HCT116 (cell line): ENCODE data around the gene TNXB.
"Not testable (repeated sequence)": the region's sequence is repeated elsewhere in the genome, so short reads cannot be mapped to it uniquely, and the experiment has no call there.

Experiments
- ELF1 ChIP-seq: IDR thresholded peaks from 2 replicates; pipeline ENCODE4 v1.6.1; 2012; ENCODE audit warnings: low read depth, borderline replicate concordance
- EZH2 ChIP-seq: fragments of 200-600 bp; sonication (generic); IDR thresholded peaks from 2 replicates; pipeline ENCODE4 v1.6.1; 2017; ENCODE audit warnings: antibody characterized with exemption, mixed run types
- POLR2AphosphoS5 ChIP-seq: IDR thresholded peaks from 2 replicates; pipeline ENCODE4 v1.6.1; 2011; ENCODE audit warnings: mild to moderate bottlenecking, low read depth, low read length, moderate library complexity
- TF ChIP-seq, protein P1 (sequence below): IDR thresholded peaks from 2 replicates; pipeline ENCODE4 v1.6.1; 2011; ENCODE audit warnings: mild to moderate bottlenecking, low read length, moderate library complexity; ENCODE audit not compliant: insufficient replicate concordance; ENCODE audit errors: extremely low read depth
- TF ChIP-seq, protein P2 (sequence below), 3 experiments: fragments of 200-600 bp in 1 of 3; sonication (generic) in 1 of 3; IDR thresholded peaks in 2 of 3; conservative IDR thresholded peaks in 1 of 3; 2 replicates each; pipeline ENCODE4 v1.5.1; 2012 to 2017; ENCODE audit warnings: low read depth in 2 of 3, low read length in 2 of 3, antibody characterized with exemption in 1 of 3, borderline replicate concordance in 1 of 3, control low read depth in 1 of 3, mild to moderate bottlenecking in 1 of 3, mixed read lengths in 1 of 3, mixed run types in 1 of 3, moderate library complexity in 1 of 3; ENCODE audit not compliant: insufficient read depth in 1 of 3
- TF ChIP-seq, protein P3 (sequence below): IDR thresholded peaks from 2 replicates; pipeline ENCODE4 v1.6.1; 2012

- TF ChIP-seq, protein P1, sequence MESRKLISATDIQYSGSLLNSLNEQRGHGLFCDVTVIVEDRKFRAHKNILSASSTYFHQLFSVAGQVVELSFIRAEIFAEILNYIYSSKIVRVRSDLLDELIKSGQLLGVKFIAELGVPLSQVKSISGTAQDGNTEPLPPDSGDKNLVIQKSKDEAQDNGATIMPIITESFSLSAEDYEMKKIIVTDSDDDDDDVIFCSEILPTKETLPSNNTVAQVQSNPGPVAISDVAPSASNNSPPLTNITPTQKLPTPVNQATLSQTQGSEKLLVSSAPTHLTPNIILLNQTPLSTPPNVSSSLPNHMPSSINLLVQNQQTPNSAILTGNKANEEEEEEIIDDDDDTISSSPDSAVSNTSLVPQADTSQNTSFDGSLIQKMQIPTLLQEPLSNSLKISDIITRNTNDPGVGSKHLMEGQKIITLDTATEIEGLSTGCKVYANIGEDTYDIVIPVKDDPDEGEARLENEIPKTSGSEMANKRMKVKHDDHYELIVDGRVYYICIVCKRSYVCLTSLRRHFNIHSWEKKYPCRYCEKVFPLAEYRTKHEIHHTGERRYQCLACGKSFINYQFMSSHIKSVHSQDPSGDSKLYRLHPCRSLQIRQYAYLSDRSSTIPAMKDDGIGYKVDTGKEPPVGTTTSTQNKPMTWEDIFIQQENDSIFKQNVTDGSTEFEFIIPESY = not testable (repeated sequence)
- TF ChIP-seq, protein P2, sequence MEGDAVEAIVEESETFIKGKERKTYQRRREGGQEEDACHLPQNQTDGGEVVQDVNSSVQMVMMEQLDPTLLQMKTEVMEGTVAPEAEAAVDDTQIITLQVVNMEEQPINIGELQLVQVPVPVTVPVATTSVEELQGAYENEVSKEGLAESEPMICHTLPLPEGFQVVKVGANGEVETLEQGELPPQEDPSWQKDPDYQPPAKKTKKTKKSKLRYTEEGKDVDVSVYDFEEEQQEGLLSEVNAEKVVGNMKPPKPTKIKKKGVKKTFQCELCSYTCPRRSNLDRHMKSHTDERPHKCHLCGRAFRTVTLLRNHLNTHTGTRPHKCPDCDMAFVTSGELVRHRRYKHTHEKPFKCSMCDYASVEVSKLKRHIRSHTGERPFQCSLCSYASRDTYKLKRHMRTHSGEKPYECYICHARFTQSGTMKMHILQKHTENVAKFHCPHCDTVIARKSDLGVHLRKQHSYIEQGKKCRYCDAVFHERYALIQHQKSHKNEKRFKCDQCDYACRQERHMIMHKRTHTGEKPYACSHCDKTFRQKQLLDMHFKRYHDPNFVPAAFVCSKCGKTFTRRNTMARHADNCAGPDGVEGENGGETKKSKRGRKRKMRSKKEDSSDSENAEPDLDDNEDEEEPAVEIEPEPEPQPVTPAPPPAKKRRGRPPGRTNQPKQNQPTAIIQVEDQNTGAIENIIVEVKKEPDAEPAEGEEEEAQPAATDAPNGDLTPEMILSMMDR (IDR thresholded peaks at IDR 0.05 in 2 of 3, conservative IDR thresholded peaks at IDR 0.05 in 1 of 3; ENCODE audit: borderline replicate concordance in 1 of 3, insufficient read depth in 1 of 3, low read depth in 2 of 3, low read length in 2 of 3) = not testable (repeated sequence)
- not testable (repeated sequence) for TF ChIP-seq EZH2, ELF1, POLR2AphosphoS5
- TF ChIP-seq, protein P3, sequence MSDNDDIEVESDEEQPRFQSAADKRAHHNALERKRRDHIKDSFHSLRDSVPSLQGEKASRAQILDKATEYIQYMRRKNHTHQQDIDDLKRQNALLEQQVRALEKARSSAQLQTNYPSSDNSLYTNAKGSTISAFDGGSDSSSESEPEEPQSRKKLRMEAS = not testable (repeated sequence)
Observed at GRCh38 chr6:32013738-32014137, 95.4 kb downstream of the TNXB start.
